GM20431 (cell line): ENCODE data around the gene NT5M.
"Not testable (repeated sequence)": the region's sequence is repeated elsewhere in the genome, so short reads cannot be mapped to it uniquely, and the experiment has no call there.

Experiments
- in situ Hi-C: fragments of 300-500 bp; cut with MseI, MboI; formaldehyde crosslinking; loops from one replicate; pipeline ENCODE4 v1.15.0; 2020; ENCODE audit warnings: low sequenced_read_pairs; ENCODE audit not compliant: unreplicated experiment

Gene NT5M

DNA sequence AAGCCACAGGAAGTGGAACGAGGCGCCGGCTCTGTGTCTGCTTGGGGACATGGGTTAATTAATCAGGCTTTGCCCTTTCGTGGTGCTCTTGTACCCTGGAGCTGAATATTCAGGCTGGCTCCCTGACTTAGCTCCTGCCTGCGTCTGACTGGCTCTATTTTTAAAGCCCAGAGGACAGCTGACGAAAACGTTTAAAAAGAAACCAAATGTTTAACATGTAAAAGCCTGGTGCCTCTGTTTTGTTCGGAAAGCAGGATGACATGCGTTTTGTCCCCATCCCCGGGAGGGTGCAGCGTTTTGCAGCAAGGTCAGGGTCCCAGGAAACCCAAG lies 61.1 kb downstream of the NT5M start:
- in situ Hi-C loops: no loop called here

- in situ Hi-C loops: no loop called here
Measured at GRCh38 chr17:17365476-17366110, 62.4 kb downstream of the NT5M start.

- in situ Hi-C loops: no loop called here
Measured at GRCh38 chr17:17366235-17366634, 63.1 kb downstream of the NT5M start.

GRCh38 chr17:17366941-17367875 lies 64.0 kb downstream of the NT5M start:
- in situ Hi-C loops: no loop called here

- in situ Hi-C loops: no loop called here
Measured at GRCh38 chr17:17367931-17368330, 64.8 kb downstream of the NT5M start.

GRCh38 chr17:17370711-17371110 lies 67.5 kb downstream of the NT5M start:
- in situ Hi-C loops: no loop called here

- in situ Hi-C loops: no loop called here
Measured at GRCh38 chr17:17372856-17373520, 69.8 kb downstream of the NT5M start.

GRCh38 chr17:17375841-17376240 lies 72.7 kb downstream of the NT5M start:
- in situ Hi-C loops: no loop called here

- in situ Hi-C loops: no loop called here
Measured at GRCh38 chr17:17376362-17376761, 73.2 kb downstream of the NT5M start.

GRCh38 chr17:17377071-17377967 lies 74.1 kb downstream of the NT5M start:
- in situ Hi-C loops: no loop called here

DNA sequence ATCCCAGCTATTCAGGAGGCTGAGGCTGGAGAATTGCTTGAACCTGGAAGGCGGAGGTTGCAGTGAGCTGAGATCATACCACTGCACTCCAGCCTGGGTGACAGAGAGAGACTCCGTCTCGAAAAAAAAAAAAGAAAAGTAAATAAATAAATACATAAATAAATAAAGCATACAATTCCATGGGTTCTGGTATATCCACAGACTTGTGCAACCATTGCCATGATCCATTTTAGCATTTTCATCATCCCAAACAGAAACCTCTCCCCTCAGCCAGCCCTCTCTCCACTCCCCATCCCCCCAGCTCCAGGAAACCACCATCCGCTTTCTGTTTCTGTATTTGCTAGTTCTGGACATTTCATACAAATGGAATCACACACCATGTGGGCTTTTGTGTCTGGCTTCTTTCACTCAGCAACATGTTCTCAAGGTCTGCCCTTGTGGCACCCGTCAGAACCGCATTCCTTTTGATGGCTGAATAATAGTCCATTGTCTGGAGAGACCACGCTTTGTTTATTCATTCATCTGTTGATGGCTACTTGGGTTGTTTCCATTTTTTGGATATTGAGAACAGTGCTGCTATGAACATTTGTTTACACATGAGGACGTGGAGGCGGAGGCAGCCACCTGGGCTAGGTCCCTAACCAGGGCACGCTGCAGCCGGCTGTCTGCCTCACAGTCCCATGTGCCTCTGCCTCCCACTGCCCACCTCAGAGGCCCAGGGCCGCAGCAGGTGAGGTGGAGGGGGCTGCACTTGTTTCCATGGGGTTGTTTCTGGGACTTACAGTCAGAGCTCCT lies 76.2 kb downstream of the NT5M start:
- in situ Hi-C loops: no loop called here

- in situ Hi-C loops: no loop called here
Measured at GRCh38 chr17:17380145-17380925, 77.2 kb downstream of the NT5M start.

GRCh38 chr17:17381446-17382064 lies 78.4 kb downstream of the NT5M start:
- in situ Hi-C loops: no loop called here

DNA sequence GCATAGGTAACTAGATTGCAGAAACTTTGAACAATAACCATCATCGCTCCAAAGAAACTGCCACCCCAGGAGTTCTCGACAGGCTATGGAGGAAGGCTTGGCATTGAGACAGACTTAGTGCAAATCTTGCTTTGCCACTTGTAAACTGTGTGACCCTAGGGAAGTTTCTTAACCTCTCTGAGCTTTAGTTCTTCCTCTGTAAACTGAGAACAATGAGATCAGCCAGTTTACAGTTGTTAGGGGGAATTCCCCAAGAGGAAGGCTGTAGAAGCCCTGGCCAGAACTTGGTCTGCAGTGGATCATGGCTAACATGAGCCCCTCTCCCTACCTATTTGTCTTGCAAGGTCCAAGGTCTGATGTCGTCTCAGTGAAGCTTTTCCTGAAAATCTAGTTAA lies 78.9 kb downstream of the NT5M start:
- in situ Hi-C loops: no loop called here

DNA sequence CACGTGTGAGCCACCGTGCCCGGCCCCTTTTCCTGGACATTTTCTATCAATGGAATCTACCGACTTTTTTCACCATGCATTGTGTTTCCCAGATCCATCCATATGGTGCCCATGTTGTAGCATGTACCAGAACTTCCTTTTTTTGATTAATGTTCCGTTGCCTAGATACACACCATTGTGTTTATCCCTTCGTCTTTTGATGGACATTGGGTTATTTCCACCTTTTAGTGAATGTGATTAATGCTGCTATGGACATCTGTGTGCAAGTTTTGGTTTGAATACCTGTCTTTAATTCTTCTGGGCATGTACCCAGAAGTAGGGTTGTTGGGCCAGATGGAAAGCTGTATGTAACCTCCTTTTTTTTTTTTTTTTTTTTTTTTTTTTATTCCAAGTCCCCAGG lies 79.8 kb downstream of the NT5M start:
- in situ Hi-C loops: no loop called here

GRCh38 chr17:17383431-17384290 lies 80.5 kb downstream of the NT5M start:
- in situ Hi-C loops: not testable (repeated sequence)

- in situ Hi-C loops: no loop called here
Measured at GRCh38 chr17:17384291-17384615, 81.1 kb downstream of the NT5M start.
